ENCODE results near the gene SMIM21.

SMIM21 gene

DNA sequence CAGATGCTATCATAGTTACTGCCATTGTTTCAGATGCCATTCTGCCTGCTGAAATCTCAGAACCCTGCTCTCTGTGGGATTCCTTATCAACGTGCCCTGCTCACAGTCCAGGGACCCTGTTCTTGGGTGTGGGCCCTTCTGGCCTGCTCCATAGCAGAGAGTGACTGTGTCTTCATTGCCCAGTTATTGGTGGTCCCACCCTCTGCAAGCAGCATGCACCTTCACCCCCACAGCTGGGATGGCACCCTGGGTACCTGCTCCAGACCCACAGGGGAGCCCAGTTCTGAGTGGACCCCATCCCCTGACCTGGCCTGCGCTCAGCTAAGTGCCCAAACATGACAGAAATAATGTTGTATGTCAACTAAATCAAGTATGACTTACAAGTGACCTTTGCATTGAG, 36.6 kb downstream of the SMIM21 start:
- ChIA-PET POLR2A (no interaction called here), CTCF (no interaction called here)
- TF ChIP-seq, protein P1, sequence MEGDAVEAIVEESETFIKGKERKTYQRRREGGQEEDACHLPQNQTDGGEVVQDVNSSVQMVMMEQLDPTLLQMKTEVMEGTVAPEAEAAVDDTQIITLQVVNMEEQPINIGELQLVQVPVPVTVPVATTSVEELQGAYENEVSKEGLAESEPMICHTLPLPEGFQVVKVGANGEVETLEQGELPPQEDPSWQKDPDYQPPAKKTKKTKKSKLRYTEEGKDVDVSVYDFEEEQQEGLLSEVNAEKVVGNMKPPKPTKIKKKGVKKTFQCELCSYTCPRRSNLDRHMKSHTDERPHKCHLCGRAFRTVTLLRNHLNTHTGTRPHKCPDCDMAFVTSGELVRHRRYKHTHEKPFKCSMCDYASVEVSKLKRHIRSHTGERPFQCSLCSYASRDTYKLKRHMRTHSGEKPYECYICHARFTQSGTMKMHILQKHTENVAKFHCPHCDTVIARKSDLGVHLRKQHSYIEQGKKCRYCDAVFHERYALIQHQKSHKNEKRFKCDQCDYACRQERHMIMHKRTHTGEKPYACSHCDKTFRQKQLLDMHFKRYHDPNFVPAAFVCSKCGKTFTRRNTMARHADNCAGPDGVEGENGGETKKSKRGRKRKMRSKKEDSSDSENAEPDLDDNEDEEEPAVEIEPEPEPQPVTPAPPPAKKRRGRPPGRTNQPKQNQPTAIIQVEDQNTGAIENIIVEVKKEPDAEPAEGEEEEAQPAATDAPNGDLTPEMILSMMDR (IDR thresholded peaks at IDR 0.05; ENCODE audit: control extremely low read depth, extremely low read depth, low read depth, missing control alignments): no peak
- DNase-seq (ENCODE audit: extremely low spot score): no peak

DNA sequence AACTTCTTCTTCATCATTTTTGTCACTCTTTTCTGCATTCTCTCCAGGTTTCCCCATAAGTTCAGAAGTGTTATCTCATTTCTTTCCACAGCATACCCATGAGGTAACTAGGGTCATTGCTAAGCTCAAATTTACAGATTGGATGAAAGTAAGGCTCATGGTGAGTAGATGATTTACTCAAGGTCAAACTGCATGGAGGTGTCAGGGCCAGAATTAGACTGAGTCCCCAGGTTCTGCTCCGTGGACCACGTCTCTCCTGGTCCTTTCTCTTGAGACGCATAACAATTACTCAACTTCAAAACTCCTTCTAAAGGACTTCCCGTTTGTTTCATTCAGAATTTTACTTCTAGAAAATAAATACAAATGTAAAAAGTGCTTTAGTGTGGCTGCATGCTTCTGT, 43.4 kb downstream of the SMIM21 start:
- POLR2A ChIA-PET: no interaction called here
- TF ChIP-seq, protein P1 (IDR thresholded peaks at IDR 0.05; ENCODE audit: control extremely low read depth, extremely low read depth, low read depth, missing control alignments): no peak
- no peak for DNase-seq (ENCODE audit: extremely low spot score)
- CTCF ChIA-PET: no interaction called here

DNA sequence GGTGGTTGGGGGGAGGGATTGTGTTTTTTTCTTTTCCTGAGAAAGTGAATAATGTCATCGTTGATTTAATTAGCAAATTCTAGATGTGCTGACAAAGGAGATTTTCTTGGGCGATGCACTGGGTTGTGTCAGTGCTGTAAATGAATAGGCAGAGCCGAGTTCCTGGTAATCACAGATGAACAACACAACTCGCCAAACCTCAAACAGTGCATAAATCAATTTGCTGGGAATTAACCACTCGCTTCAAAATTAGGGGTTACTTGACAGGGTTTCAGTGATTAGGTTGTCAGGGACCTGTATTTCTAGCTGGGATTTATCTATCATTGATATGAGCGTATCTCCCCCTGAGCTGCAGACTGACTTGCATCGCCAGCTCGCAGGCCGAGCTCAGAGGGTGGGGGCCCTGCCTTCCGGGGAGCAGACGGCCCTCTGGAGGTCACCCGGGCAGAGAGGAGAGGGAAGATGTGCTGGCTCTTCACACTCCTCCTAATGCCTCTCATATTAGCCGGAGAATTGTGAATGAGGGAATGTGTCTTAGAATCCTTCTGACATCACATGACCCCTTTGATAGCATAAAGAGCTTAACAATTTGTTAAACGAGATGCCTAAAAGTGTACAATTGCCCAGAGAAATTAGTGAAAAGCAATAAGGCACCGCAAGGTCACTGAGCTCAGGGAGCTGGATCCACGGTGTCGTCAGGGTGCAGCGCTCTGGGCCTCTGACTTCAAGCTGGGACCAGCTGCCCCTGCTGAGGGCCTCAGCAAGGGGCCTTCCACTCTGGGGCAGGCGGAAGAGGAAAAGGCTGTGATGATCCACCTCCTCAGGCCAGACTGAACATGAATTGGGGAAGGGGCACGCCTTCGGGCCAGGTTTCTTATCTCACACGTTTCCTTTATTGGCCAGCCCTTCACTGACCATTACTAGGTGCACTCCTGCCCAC, 48.9 kb downstream of the SMIM21 start:
- ChIA-PET POLR2A (no interaction called here), CTCF (no interaction called here)
- no peak for DNase-seq (ENCODE audit: extremely low spot score)
- TF ChIP-seq, protein P1 (IDR thresholded peaks at IDR 0.05; ENCODE audit: control extremely low read depth, extremely low read depth, low read depth, missing control alignments): no peak

DNA sequence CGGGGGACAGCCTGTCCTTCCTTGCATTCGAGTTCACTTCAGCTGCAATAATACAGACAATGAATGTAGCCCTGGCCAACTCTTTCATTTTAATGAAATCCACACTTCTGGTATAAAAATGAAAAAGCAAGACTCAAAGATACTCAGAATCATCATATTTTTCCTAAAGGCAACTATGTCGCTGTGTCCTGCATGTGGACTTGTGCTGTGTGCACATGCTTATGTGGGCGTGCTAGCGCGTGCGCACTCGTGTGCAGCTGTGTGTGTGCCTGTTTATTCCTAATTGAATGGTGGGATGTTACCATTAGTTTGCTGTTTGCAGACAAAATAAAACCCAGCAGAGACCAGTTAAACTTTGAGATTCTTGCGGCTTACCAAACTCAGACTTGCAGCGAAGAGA, 49.6 kb downstream of the SMIM21 start:
- POLR2A ChIA-PET: no interaction called here
- no peak for DNase-seq (ENCODE audit: extremely low spot score)
- CTCF ChIA-PET: no interaction called here
- TF ChIP-seq, protein P1 (IDR thresholded peaks at IDR 0.05; ENCODE audit: control extremely low read depth, extremely low read depth, low read depth, missing control alignments): no peak

DNA sequence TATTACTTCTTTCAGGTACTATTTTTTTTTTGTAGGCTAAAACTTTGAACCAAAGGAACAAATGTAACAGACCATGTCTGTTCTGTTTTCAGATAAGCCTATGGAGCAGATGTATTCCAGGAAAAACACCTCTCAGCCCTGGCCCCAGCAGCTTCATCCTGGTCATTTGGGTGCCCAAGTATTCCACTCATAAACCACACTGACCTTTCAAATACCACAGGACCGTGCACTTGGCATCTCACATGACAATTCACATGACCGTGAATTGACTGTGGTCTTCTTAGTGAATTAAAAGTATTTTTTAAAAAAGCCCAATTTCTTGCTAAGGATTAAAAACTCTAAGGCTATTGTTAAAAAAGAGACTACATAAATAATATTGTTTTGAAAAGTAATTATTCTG, 50.2 kb downstream of the SMIM21 start:
- ChIA-PET CTCF (no interaction called here), POLR2A (no interaction called here)
- DNase-seq (ENCODE audit: extremely low spot score): no peak
- TF ChIP-seq, protein P1 (IDR thresholded peaks at IDR 0.05; ENCODE audit: control extremely low read depth, extremely low read depth, low read depth, missing control alignments): no peak

DNA sequence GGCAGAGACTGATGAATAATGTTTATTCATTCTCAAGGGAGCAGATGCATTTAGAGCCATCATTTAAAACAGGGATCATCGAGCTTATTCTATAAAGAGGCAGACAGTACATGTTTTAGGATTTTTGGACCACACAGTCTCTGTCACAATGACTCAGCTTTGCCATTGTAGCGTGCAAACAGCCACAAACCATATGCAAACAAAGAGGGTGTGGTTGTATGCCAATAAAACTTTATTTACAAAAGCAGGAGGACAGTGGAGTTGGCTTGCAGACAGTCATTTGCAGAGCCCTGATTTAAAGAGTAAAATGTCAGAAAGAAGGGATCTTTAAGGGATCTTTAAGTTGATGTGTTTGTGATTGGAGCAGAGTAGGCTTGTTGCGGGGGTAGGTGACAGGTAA, 51.5 kb downstream of the SMIM21 start:
- ChIA-PET CTCF (no interaction called here), POLR2A (no interaction called here)
- TF ChIP-seq, protein P1 (IDR thresholded peaks at IDR 0.05; ENCODE audit: control extremely low read depth, extremely low read depth, low read depth, missing control alignments): no peak
- no peak for DNase-seq (ENCODE audit: extremely low spot score)

Measured in GM10248 (cell line).